Bone marrow (tissue), 2 donors: ENCODE data around the gene MIGA1.
"Not testable (repeated sequence)": the region's sequence is repeated elsewhere in the genome, so short reads cannot be mapped to it uniquely, and the experiment has no call there.

ENCODE experiments used
- DNase-seq, 2 donors: peaks; one replicate each; lab custom pipeline; 2025; lab: John Stamatoyannopoulos, UW

MIGA1 gene

DNA sequence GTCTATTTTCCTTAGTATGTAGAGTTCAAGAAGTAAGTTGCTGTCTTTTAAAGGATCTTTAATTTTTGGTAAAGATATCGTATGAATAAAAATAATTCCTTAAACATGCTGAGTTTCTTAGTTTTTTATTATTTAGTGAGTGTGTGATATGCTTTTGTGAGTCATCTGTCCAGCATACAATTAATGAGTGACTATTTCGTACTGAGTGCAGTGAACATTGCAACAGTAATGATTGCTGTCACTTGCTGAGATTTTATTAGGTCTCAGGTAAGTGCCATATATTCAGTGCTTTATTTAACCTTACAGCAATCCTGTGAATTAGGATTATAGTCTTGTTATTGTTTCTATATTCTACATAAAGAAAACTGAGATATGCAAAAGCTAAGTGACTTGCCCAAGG, 22.6 kb downstream of the MIGA1 start:
- DNase-seq, result no peak

DNA sequence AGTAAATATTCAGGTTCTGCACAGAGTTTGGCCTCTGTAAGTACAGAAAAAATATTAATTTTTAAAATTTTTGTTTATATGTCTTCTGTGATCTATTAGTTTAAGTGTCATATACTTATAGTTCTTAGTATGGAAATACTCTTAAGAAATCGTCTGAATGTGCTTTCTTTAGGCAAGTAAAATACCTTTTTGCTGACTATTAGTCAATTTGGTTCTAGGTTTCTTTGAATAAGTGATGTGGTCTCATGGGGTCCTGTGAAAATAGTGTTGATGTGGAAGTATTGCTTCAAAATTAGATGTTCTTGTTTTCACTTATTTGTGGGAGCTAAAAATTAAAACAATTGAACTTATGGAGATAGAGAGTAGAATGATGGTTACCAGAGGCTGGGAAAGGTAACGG, 23.9 kb downstream of the MIGA1 start:
- DNase-seq, result no peak

DNA sequence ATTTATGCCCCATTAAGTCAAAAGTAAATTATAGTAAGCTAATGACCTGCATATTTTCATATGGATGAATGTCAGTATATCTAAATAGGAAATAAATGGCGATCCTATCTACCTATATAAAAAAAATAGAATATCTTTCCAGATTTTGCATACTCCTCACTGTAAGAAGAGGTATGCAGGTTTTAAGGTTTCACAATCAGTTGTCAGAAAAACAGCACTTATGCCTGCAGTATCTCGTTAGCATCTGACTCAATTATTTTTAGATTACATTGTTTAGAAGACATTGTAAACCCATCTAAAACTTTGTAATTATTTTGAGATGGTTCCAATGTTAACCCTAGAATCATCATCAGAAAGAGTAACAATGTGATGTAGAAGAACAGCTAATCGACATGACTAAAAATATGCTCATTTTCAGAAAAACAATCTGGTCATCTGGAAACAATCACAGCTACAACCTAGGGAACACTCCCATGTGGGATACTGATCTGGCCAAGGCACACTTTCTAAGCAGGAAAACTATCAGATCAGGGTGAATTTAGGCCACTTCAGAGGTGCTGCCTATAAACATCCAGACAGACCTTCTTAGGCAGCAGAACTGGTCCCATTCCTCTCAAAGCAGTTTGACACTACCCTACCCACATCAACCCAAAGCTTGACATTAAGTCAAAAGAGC, 30.5 kb downstream of the MIGA1 start:
- DNase-seq, result not testable (repeated sequence)

DNA sequence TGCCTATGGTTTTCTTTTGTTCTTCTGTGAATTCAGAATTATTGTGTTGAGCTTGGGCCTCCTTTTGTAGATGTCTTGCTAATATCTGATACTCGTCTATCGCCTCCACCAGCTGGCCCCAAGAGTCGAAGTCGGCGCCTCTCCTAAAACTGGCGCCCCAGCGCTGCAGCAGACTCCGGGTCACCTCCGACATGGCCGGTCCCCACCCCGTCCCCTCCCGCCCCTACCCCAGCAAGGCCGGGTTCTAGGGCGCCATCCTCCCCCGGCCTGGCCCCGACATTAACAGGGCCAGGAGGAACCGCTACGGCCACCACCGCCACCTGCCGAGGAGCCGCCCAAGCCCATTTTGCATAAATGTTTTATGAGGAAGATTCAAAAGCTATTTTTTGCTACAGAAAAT, 32.1 kb downstream of the MIGA1 start:
- not testable (repeated sequence) for DNase-seq

DNA sequence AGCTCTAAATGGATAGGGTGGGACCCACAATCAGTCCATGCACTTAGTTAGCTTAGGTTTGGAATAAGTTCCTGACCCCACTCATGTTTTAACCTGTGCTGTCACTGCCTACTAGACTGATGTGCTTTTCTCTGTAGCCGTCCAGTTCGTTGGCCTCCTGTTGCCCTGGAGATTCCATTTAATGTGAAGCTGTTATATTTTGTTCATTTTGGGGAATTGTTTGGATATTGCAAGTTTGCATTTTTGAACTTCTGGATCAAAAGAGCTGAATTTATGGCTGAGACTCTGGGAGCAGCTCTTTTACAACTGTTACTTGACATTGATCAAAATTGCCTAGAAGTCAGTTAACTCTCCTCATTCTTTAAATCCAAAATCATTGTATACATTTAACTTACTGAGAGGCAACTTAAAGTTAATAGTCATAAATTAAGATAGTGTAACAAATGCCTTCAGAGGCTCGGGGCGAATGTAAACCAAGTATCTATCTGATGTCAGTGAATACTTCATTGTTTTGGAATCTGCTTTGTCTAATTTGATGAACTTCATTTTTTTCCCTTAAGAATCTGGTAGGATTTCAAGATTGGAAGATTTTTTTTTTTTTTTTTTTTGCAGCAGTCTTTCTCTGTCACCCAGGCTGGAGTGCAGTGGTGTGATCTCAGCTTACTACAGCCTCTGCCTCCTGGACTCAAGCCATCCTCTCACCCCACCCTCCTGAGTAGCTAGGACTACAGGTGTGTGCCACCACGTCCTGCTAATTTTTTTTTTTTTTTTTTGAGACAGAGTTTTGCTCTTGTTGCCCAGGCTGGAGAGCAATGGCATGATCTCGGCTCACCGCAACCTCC, 38.1 kb downstream of the MIGA1 start:
- no peak for DNase-seq

DNA sequence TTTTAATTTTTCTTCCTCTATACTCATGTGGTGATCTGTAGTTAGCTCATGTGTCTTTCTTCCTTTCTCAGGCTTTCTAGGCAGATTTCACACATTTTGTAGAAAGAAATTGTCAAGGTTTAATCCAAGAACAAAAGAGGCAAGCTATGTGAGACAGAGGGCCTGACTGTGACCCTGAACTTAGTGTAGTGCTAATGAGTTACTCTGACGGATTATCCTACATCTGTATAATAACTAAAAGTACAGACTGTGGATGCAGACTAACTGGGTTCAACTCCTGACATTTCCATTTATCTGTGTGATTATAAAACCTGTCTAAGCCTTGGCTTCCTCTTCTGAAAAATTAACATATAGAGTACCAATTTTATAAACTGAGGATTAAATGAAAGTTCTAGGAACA, 40.7 kb downstream of the MIGA1 start:
- no peak for DNase-seq

DNA sequence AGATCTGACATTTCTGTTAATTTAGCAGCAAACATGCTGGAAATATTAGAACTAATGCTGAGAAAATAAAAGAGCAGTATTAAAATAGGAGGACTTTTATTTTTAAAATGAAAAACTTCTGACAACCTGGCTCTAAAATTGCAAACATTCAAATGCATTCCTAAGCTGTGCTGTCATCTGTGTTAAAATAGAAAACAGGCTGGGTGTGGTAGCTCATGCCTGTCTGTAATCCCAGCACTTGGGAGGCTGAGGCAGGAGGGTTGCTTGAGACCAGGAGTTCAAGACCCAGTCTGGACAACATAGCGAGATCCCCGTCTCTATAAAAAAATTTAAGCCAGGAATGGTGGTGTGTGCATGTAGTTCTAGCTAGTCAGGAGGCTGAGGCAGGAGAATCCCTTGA, 44.6 kb downstream of the MIGA1 start:
- no peak for DNase-seq

DNA sequence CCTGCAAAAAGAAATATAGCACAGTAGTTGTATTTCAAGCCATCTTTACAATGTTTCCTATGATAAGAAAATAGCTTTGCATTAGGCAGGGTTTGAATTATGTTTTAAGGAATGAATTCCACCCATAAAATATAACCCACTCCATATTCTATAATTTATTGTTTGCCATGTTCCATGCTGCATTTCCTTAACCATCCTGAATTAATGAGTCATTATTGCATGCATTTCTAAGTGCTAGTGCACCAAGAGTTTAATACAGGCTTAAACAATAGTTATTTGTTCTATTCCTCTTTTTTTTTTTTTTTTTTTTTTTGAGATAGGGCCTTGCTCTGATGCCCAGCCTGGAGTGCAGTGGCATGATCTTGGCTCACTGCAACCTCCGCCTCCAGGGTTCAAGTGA, 45.2 kb downstream of the MIGA1 start:
- DNase-seq, result no peak

DNA sequence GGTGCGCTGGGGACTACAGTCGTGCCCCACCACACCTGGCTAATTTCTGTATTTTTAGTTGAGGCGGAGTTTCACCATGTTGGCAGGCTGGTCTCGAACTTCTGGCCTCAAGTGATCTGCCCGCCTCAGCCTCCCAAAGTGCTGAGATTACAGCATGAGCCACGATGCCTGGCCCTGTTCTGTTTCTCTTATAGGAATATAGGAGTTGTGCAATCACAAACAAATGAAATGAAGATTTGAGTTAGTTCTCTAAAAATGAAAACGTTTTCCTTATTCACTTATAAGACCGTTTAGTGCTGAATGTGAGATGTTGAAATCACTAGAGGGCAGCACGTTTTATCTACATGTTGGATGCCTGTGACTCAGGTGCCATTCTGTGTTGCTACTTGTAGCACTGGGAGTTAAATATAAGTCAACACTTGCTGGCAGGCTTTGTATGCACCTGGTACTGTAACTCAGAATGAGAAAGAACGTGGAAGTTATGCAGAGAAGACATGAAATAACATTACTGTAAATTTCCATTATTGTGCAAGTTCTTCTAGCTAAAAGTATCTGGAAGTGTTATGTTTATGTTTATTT, 45.8 kb downstream of the MIGA1 start:
- DNase-seq, result peak in 1 of 2 donors; percentile 66

DNA sequence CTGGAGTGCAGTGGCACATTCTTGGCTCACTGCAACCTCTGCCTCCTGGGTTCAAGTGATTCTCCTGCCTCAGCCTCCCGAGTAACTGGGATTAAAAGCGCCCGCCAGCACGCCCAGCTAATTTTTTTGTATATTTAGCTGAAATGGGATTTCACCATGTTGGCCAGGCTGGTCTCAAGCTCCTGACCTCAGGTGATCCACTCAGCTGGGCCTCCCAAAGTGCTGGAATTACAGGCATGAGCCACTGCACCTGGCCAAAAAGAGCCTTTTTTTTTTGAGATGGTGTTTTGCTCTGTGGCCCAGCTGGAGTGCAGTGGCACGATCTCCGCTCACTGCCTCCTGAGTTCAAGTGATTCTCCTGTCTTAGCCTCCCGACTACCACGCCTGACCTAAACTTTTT, 47.4 kb downstream of the MIGA1 start:
- DNase-seq, result not testable (repeated sequence)

DNA sequence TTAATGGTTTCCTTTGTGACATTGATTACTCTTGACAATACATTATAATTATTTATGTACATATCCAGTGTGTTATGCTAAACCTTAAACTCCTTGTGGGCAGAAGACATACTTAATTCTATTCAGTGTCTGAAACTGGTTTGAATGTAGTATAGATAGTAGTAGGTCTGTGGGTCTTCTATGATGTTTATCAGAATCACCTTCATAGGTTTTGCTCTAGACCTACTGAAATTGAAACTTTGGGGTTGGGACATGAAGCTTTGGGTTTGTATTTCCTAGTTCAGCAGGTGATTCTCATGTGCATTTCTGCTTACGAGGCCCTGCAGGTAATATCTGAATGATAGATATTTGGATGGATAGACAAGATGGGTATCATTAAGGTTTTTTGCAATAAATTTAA, 48.6 kb downstream of the MIGA1 start:
- DNase-seq, result no peak

DNA sequence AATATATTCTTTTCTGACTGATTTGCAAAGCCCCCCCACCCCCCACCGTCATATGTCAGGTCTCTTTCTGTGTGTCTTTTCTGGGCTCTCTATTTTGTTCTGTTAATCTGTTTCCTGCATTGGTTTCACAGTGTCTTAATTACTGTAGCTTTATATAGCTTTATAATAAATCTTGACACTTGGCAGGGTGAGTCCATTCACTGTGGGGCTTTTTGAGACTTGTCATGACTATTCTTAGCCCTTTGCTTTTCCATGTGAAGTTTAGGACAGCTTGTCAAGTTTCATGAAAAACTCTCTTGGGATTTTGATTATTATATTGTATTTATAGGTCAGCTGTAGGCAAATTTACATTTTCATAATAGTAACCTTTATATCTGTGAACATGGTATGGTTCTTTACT, 50.4 kb downstream of the MIGA1 start:
- DNase-seq, result no peak

DNA sequence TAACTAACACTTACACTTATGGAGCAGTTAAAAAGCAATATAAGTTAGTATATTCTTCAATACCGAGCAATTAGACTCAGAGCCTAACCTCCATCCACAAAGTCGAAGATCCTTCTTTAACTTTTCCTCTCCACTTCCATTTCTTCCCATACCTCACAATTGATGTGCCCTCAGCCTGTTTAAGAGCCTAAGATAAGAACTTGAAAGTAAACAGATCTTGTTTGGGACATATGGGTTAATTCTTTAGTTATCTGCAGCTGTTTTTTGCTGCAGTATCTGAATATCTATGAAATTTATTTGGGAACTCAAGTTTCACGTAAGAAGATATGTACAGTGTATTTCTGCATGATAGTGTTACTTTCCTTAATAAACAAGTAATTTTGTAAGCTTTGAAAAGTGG, 51.5 kb downstream of the MIGA1 start:
- no peak for DNase-seq

DNA sequence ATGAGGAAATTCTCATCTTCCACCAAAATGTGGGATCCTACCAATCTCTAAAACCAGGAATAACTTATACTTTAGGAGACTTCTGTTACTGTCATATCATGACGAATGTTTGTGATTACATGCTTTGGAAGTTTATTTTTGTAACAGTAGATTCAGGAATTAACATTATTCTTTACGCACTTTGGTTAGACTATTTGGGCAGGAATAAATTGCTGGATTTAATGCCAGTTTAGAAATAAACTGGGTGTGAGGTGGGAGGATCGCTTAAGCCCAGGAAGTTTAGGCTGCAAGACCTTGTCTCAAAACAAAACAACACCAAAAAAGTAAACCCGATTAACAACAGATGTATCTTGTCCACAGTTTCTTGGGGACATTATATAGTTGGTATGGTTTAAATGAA, 52.1 kb downstream of the MIGA1 start:
- DNase-seq, result no peak

DNA sequence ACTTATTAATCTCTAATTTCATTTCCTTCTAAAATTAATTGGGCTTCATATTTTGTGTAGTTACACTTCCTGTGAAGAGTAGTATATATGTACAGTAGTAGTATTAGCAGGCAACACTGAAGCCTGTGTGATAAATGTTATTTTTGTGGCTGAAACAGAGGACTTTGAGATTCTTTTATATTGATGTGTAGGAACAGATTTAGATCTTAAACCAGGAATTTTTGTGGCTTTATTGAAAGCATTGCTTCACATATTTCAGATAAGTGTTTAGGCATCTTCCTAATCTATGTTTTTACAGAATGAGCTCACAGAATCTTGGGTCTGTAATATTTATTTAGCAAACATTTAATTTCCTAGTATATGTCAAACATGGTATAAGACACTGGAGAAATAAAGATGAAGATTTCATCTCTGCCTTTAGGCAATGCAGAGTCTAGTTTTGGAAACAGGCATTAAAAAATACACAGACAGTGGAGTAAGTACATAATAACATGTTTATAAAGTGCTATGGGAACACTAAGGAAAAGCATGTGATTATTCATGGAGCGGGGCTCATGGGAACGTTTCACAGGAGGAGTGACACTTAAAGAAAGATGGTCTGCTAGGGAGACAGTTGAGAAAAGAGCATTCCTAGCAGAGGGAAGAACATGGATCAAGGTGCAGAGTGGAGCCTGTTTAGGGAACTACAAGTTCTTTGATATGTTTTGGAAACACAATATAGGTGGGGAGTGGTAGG, 52.7 kb downstream of the MIGA1 start:
- DNase-seq, result no peak

DNA sequence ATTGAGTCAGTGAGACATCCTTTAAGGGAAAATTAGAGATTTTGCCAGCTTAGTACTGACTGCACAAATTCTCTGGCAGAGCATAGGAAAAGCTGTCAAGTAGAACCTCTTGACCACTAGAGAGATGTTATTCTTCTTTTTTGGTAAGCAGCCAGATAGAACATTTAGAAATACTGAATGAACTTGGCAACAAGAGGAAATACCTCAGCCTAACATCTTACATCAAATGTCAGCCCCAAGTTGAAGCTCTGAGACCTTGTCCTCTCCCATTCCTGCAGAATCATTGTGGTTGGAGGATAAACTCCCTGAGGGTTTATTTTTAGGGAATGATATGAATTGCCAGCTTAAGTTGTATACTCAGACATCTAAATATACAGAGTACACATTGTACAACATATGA, 53.5 kb downstream of the MIGA1 start:
- DNase-seq, result no peak

DNA sequence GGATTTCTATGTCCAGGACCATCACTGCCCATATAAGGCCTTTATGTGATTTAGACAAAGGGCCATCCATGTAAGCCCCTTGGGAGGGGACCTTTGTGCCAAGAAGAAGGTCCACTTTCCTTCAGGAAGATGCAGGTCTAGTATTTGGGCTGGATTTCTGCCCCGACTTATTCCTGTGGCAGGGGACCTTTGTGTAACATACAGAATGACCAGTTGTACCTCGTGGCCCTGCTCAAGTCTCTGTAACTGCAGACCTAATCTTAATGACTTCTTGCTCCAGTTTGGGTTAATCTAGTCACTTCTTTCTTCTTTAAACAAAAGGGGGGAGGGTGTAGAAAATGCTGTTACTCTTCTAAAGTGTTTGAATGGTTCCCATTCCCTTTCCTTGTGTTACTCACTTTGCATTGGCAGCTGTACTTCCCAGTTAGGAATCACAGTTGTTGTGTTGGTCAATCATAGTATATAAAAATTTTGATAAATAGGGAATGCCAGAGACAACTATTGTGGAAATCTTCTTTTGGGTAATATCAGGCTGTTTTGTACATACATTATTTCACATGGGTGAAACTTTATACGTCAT, 54.2 kb downstream of the MIGA1 start:
- DNase-seq, result no peak

DNA sequence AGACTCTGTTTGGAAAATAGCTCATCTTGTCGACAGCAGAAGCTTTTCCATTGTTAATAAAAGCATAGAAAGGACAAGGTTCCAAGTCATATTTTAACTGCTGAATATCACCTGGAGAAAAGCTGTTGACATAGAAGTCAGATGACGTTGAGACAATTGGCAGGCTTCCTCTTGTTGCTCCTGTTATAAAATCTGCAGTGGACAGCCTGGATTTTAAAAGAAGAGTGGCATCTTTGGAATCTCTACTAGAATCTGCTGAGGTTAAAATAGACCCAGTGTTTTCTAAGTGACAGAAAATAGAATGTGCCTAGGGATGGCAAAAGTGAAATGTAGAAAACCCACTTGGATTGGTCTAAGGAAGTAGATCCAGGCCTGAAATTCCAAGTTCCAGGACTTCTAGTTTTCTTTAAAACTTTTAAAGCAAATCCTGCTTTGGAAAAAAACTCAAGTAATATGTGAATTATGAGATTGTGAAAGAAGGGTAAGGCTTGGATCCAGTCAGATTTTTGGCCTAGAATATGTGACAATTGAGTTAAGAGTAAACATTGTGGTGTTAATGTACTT, 55.4 kb downstream of the MIGA1 start:
- DNase-seq, result no peak

DNA sequence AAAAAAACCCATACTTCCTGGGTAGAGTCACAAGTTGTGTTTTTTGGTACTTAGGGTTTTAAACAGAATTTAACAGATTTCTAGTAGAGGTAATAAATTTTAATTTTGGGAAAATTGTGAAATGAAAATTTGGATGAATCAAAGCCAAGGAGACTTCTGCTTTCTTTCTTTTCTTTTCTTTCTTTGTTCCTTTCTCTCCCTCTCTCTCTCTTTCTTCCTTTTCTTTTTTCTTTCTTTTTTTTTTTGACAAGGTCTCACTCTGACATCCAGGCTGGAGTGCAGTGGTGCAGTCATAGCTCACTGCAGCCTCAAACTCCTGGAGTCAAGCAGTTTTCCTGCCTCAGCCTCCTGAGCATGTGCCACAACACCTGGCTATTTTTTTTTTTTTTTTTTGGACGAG, 62.1 kb downstream of the MIGA1 start:
- DNase-seq, result no peak

DNA sequence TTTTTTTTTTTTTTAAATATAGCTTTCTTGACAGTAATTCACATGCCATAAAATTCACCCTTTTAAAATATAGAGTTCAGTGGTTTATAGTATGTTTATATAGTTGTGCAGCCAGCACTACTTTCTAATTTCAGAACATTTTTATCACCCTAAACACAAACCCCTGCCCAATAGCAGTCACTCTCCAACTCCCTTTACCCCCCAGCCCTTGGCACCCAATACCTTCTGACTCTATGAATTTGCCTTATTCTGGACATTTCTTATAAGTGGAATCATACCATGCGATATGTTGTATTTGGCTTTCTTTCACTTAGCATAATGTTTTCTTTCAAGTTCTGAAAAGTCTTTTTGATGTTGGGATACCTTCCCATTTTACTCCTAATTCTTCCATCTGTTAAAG, 66.5 kb downstream of the MIGA1 start:
- no peak for DNase-seq

DNA sequence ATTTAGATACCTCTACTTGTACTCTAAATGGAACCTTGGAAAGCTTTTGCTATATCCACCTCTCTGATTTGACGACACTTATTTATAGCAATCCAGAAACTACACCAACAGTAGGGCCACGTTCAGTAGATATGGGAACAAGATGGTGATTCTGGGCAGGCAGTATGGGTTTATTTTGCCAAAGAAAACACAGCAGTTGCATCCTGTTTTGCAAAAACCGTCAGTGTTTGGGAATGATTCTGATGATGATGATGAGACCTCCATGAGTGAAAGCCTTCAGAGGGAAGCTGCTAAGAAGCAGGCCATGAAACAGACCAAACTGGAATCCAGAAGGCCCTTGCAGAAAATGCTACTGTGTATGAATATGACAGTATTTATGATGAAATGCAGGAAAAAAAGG, 67.5 kb downstream of the MIGA1 start:
- DNase-seq, result no peak

DNA sequence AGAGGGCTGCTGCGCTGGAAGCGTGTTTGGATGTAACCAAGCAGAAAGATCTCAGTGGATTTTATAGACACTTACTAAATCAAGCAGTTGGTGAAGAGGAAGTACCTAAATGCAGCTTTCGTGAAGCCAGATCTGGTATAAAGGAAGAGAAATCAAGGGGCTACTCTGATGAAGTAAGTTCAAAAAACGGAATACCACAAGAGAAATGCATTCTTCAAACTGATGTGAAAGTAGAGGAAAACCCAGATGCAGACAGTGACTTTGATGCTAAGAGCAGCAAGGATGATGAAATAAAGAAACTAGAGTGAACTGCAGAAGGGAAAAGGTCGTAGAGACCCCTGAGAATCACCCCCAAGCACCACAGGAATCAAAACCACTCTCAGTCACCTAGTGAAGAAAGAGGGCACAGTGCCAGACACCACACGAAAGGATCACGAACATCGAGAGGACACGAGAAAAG, 68.2 kb downstream of the MIGA1 start:
- DNase-seq, result no peak
